NCI-H2227 (cell line): ENCODE data around the gene PPY.
A peak's percentile ranks its signal among the peaks of the same experiment; 100 is the strongest.
"Not testable (repeated sequence)": the region's sequence is repeated elsewhere in the genome, so short reads cannot be mapped to it uniquely, and the experiment has no call there.

Experiments used
- DNase-seq: peaks from one replicate; lab custom pipeline; 2025; ENCODE audit not compliant: unreplicated experiment; lab: John Stamatoyannopoulos, UW

PPY gene

GRCh38 chr17:43906951-43907424 is 35.3 kb downstream of the PPY start:
- DNase-seq, result no peak

- peak; percentile 85 for DNase-seq
Measured at GRCh38 chr17:43905985-43906852, 36.1 kb downstream of the PPY start.

GRCh38 chr17:43905400-43905984 is 36.8 kb downstream of the PPY start:
- DNase-seq, result peak; percentile 79

GRCh38 chr17:43901861-43902589 is 40.3 kb downstream of the PPY start:
- peak; percentile 68 for DNase-seq

GRCh38 chr17:43900858-43901754 is 41.2 kb downstream of the PPY start:
- DNase-seq, result peak; percentile 58

- DNase-seq, result peak; percentile 95
Measured at GRCh38 chr17:43900183-43900857, 42.0 kb downstream of the PPY start.

- DNase-seq, result no peak
Measured at GRCh38 chr17:43898446-43898845, 43.8 kb downstream of the PPY start.

- DNase-seq, result no peak
Measured at GRCh38 chr17:43897831-43898230, 44.4 kb downstream of the PPY start.

GRCh38 chr17:43894494-43894893 is 47.8 kb downstream of the PPY start:
- DNase-seq, result not testable (repeated sequence)

- no peak for DNase-seq
Measured at GRCh38 chr17:43892647-43892952, 49.7 kb downstream of the PPY start.

- DNase-seq, result no peak
Measured at GRCh38 chr17:43891851-43892646, 50.2 kb downstream of the PPY start.
